SU-DHL-6 (cell line): ENCODE results near the gene SLC10A3.
A peak's percentile ranks its signal among the peaks of the same experiment; 100 is the strongest.

Experiments used
- H2AFZ ChIP-seq: fragments of 200-600 bp; sonication (generic); 2 replicates; pipeline ENCODE4 v1.6.1; 2014; ENCODE audit warnings: low read depth, mild to moderate bottlenecking, moderate library complexity, mixed read lengths, antibody characterized with exemption, low read length; ENCODE audit not compliant: severe bottlenecking
- H3F3A ChIP-seq: fragments of 200-600 bp; shearing (Covaris generic); 2 replicates; pipeline ENCODE4 v1.6.0; 2016; ENCODE audit warnings: antibody characterized with exemption, mild to moderate bottlenecking; ENCODE audit not compliant: insufficient read depth
- H3K27ac ChIP-seq: fragments of 200-600 bp; sonication (generic); 2 replicates; pipeline ENCODE4 v1.5.1; 2016; ENCODE audit warnings: low read depth, mild to moderate bottlenecking, low read length, moderate library complexity, mixed read lengths
- H3K27me3 ChIP-seq: fragments of 200-600 bp; sonication (generic), shearing (Covaris generic); 2 replicates; pipeline ENCODE4 v1.6.0; 2014; ENCODE audit warnings: mild to moderate bottlenecking, low read length
- H3K36me3 ChIP-seq: fragments of 200-600 bp; sonication (generic); 2 replicates; pipeline ENCODE4 v1.6.1; 2014; ENCODE audit warnings: mild to moderate bottlenecking, low read length, mixed read lengths
- H3K4me2 ChIP-seq: fragments of 300-600, 200-600 bp; shearing (Covaris generic), sonication (generic); 2 replicates; pipeline ENCODE4 v1.6.0; 2014; ENCODE audit warnings: low read length, low read depth, mild to moderate bottlenecking; ENCODE audit not compliant: poor library complexity, severe bottlenecking
- H3K4me3 ChIP-seq: fragments of 200-600 bp; sonication (generic); 2 replicates; pipeline ENCODE4 v1.5.1; 2014; ENCODE audit warnings: antibody characterized with exemption, low read length, mild to moderate bottlenecking, mixed read lengths; ENCODE audit not compliant: insufficient read depth, poor library complexity, severe bottlenecking
- H3K79me2 ChIP-seq: fragments of 200-600 bp; sonication (generic); 2 replicates; pipeline ENCODE4 v1.6.1; 2014; ENCODE audit warnings: mild to moderate bottlenecking, low read length, moderate library complexity; ENCODE audit not compliant: insufficient read depth
- H3K9ac ChIP-seq: fragments of 200-600 bp; sonication (generic); 2 replicates; pipeline ENCODE4 v1.7.0; 2014; ENCODE audit warnings: mild to moderate bottlenecking, low read length
- H3K9me2 ChIP-seq: fragments of 200-600 bp; sonication (generic); replicated peaks from 2 replicates; pipeline ENCODE4 v1.6.1; 2014; ENCODE audit warnings: low read length; ENCODE audit not compliant: insufficient read depth
- H3K9me3 ChIP-seq: fragments of 200-600 bp; sonication (generic); 2 replicates; pipeline ENCODE4 v1.6.1; 2014; ENCODE audit warnings: low read length, mixed read lengths; ENCODE audit not compliant: insufficient read depth
- H4K20me1 ChIP-seq: fragments of 200-600 bp; sonication (generic); 2 replicates; pipeline ENCODE4 v1.6.1; 2014; ENCODE audit warnings: low read depth, mild to moderate bottlenecking, antibody characterized with exemption, low read length, moderate library complexity, mixed read lengths
- CTCF ChIP-seq: fragments of 200-600 bp; sonication (generic); IDR thresholded peaks from one replicate; pipeline ENCODE4 v1.5.1; 2017; ENCODE audit warnings: antibody characterized with exemption, mild to moderate bottlenecking, low read length, moderate library complexity; ENCODE audit not compliant: insufficient read depth, poor library complexity, severe bottlenecking
- EZH2phosphoT487 ChIP-seq: fragments of 200-600 bp; sonication (generic), shearing (Covaris generic); conservative IDR thresholded peaks from 2 replicates; pipeline ENCODE4 v1.6.1; 2018; ENCODE audit warnings: mild to moderate bottlenecking, antibody characterized with exemption, low read length, moderate library complexity, mixed read lengths

The SLC10A3 gene

GRCh38 chrX:154486052-154486395 is 4.4 kb downstream of the SLC10A3 start:
- Histone ChIP-seq H3K36me3 (no peaks in the 10 kb centered on the region), H3F3A (peaks cover 17% of the 10 kb centered on the region), H2AFZ (no peak overlapping the region), H3K9ac (peak overlapping the region; percentile 100), H3K4me3 (peak overlapping the region; percentile 74), H3K27ac (peak overlapping the region; percentile 82), H3K27me3 (no peaks in the 10 kb centered on the region), H3K9me2 (no peaks in the 10 kb centered on the region), H3K79me2 (peaks cover 18% of the 10 kb centered on the region), H3K4me2 (peak overlapping the region; percentile 89), H4K20me1 (no peaks in the 10 kb centered on the region), H3K9me3 (no peaks in the 10 kb centered on the region)
- TF ChIP-seq EZH2phosphoT487: no peak
- TF ChIP-seq CTCF: no peak

DNA sequence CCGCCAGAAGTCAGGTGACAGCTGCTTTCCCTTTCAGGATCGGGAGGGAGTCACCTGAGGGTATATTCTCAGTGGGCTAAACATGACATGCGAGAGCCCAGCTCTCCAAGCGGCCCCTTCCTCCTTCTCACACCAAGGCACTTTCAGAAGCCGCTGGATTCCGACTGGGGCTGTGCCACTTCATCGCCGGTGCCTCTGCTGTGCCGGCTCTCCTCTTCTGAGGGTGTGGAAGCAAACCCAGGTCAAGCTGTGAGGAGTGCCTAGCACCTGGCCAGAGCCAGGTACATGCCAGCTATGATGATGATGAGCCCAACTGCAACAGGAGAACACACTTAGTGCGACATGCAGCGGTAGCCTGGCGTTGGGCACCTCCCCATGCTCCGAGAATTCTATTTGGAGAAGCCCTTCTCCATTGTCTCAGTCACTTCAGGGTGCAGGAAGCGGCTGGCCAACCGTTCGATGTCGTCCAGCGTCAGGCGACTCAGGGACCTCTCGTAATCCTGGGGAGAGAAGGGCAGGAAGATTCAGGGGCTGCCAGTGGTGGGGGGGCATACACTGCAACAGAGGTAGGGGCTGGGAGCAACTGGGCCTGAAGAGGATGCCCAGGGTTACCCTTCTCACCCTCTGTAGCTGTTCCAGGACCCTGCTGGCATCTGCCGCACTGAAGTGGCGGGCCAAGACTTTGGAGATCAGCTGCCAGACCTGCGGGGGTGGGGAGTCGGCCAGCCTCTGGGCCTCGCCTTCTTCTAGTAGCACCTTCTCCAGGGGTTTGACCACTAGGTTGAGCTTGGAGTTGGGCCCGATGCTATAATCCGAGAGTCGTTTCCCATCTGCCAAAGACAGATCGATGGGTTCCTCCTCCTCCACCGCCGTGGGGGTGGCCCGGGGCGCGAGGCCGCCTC is 5.0 kb downstream of the SLC10A3 start:
- Histone ChIP-seq H3K4me2 (peak overlapping the region; percentile 89), H3K27me3 (no peaks in the 10 kb centered on the region), H3K79me2 (peaks cover 18% of the 10 kb centered on the region), H2AFZ (no peak overlapping the region), H3K9me2 (no peaks in the 10 kb centered on the region), H3K9ac (peak overlapping the region; percentile 100), H3K36me3 (no peaks in the 10 kb centered on the region), H3K27ac (peak overlapping the region; percentile 82), H4K20me1 (no peaks in the 10 kb centered on the region), H3K4me3 (peak overlapping the region; percentile 74), H3K9me3 (no peaks in the 10 kb centered on the region), H3F3A (peaks cover 22% of the 10 kb centered on the region)
- TF ChIP-seq CTCF (no peak), EZH2phosphoT487 (no peak)

- H2AFZ ChIP-seq: no peak overlapping the region
- peaks cover 18% of the 10 kb centered on the region for H3K79me2 ChIP-seq
- H3K27me3 ChIP-seq: no peaks in the 10 kb centered on the region
- H3K27ac ChIP-seq: no peak overlapping the region
- no peaks in the 10 kb centered on the region for H4K20me1 ChIP-seq
- H3K9ac ChIP-seq: peak overlapping the region; percentile 100
- TF ChIP-seq EZH2phosphoT487: no peak
- TF ChIP-seq CTCF: no peak
- no peaks in the 10 kb centered on the region for H3K36me3 ChIP-seq
- H3K9me3 ChIP-seq: no peaks in the 10 kb centered on the region
- peak overlapping the region; percentile 74 for H3K4me3 ChIP-seq
- H3F3A ChIP-seq: peaks cover 25% of the 10 kb centered on the region
- H3K4me2 ChIP-seq: peak overlapping the region; percentile 89
- H3K9me2 ChIP-seq: no peaks in the 10 kb centered on the region
These were observed 5.9 kb downstream of the SLC10A3 start for GRCh38 chrX:154484255-154485149.
